Loucy (cell line): Measurements from ENCODE around the gene CPNE9.

ENCODE experiments used
- CTCF ChIP-seq: fragments of 200-600 bp; sonication (generic); conservative IDR thresholded peaks from 2 replicates; pipeline ENCODE4 v1.5.1; 2014; ENCODE audit warnings: mild to moderate bottlenecking, antibody characterized with exemption, low read length
- EZH2phosphoT487 ChIP-seq: fragments of 200-600 bp; IDR thresholded peaks from 2 replicates; pipeline ENCODE4 v1.6.1; 2018; ENCODE audit warnings: antibody characterized with exemption, mild to moderate bottlenecking, moderate library complexity, borderline replicate concordance

- no peak for TF ChIP-seq CTCF
- no peak for TF ChIP-seq EZH2phosphoT487
These were observed 58.3 kb downstream of the CPNE9 start for GRCh38 chr3:9761919-9762318.
